ENCODE data around the gene DKC1.

DNA sequence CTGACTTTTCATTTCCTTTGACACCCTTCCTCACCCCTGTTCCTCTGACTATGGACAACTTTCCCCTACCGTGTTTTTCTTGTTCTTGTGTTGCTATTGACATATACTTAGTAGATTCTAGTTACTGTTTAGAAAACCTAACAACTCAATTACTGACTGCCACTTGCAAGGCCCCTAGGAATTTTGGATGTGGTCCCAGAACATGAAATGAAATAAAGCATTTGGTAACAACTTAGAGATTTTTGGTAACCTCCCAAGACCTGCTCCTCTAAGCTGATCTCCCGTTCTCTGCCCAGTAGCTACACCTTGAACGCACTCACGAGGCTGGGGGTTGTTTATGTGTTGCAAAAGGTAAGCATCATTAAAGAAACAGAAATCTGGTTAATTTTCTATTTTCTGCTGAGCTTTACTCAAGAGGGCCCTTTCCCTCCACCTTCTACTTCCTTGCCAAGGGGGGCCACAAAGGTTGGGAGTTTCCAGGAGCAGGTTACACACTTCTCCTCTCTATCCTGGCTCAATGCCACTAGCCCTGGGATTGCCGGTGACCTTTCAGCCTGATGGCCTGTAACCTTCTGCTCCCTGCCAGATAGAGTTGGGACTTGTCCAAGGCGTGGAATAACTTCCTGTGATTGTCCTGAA, 32.3 kb upstream of the DKC1 start:
- TF ChIP-seq, protein P1, sequence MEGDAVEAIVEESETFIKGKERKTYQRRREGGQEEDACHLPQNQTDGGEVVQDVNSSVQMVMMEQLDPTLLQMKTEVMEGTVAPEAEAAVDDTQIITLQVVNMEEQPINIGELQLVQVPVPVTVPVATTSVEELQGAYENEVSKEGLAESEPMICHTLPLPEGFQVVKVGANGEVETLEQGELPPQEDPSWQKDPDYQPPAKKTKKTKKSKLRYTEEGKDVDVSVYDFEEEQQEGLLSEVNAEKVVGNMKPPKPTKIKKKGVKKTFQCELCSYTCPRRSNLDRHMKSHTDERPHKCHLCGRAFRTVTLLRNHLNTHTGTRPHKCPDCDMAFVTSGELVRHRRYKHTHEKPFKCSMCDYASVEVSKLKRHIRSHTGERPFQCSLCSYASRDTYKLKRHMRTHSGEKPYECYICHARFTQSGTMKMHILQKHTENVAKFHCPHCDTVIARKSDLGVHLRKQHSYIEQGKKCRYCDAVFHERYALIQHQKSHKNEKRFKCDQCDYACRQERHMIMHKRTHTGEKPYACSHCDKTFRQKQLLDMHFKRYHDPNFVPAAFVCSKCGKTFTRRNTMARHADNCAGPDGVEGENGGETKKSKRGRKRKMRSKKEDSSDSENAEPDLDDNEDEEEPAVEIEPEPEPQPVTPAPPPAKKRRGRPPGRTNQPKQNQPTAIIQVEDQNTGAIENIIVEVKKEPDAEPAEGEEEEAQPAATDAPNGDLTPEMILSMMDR (conservative IDR thresholded peaks at IDR 0.05; ENCODE audit: low read depth in 2 of 2) = no peak
- TF ChIP-seq EZH2 (IDR thresholded peaks at IDR 0.05; ENCODE audit: low read depth, unreplicated experiment) (no peak), ZNF114 (CRISPR knock-in tag; IDR thresholded peaks at IDR 0.05) (no peak), CREB1 (CRISPR knock-in tag; IDR thresholded peaks at IDR 0.05; ENCODE audit: low read depth) (no peak), POLR2AphosphoS5 (IDR thresholded peaks at IDR 0.05; ENCODE audit: low read depth) (no peak), ZNF331 (CRISPR knock-in tag; IDR thresholded peaks at IDR 0.05; ENCODE audit: low read depth) (no peak), EZH2phosphoT487 (IDR thresholded peaks at IDR 0.05; ENCODE audit: unreplicated experiment) (no peak), JUNB (IDR thresholded peaks at IDR 0.05; ENCODE audit: unreplicated experiment) (no peak)
- TF ChIP-seq, protein P2, sequence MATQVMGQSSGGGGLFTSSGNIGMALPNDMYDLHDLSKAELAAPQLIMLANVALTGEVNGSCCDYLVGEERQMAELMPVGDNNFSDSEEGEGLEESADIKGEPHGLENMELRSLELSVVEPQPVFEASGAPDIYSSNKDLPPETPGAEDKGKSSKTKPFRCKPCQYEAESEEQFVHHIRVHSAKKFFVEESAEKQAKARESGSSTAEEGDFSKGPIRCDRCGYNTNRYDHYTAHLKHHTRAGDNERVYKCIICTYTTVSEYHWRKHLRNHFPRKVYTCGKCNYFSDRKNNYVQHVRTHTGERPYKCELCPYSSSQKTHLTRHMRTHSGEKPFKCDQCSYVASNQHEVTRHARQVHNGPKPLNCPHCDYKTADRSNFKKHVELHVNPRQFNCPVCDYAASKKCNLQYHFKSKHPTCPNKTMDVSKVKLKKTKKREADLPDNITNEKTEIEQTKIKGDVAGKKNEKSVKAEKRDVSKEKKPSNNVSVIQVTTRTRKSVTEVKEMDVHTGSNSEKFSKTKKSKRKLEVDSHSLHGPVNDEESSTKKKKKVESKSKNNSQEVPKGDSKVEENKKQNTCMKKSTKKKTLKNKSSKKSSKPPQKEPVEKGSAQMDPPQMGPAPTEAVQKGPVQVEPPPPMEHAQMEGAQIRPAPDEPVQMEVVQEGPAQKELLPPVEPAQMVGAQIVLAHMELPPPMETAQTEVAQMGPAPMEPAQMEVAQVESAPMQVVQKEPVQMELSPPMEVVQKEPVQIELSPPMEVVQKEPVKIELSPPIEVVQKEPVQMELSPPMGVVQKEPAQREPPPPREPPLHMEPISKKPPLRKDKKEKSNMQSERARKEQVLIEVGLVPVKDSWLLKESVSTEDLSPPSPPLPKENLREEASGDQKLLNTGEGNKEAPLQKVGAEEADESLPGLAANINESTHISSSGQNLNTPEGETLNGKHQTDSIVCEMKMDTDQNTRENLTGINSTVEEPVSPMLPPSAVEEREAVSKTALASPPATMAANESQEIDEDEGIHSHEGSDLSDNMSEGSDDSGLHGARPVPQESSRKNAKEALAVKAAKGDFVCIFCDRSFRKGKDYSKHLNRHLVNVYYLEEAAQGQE (IDR thresholded peaks at IDR 0.05; ENCODE audit: unreplicated experiment) = no peak
- TF ChIP-seq, protein P3, sequence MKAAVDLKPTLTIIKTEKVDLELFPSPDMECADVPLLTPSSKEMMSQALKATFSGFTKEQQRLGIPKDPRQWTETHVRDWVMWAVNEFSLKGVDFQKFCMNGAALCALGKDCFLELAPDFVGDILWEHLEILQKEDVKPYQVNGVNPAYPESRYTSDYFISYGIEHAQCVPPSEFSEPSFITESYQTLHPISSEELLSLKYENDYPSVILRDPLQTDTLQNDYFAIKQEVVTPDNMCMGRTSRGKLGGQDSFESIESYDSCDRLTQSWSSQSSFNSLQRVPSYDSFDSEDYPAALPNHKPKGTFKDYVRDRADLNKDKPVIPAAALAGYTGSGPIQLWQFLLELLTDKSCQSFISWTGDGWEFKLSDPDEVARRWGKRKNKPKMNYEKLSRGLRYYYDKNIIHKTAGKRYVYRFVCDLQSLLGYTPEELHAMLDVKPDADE (IDR thresholded peaks at IDR 0.05) = no peak
- TF ChIP-seq, protein P4, sequence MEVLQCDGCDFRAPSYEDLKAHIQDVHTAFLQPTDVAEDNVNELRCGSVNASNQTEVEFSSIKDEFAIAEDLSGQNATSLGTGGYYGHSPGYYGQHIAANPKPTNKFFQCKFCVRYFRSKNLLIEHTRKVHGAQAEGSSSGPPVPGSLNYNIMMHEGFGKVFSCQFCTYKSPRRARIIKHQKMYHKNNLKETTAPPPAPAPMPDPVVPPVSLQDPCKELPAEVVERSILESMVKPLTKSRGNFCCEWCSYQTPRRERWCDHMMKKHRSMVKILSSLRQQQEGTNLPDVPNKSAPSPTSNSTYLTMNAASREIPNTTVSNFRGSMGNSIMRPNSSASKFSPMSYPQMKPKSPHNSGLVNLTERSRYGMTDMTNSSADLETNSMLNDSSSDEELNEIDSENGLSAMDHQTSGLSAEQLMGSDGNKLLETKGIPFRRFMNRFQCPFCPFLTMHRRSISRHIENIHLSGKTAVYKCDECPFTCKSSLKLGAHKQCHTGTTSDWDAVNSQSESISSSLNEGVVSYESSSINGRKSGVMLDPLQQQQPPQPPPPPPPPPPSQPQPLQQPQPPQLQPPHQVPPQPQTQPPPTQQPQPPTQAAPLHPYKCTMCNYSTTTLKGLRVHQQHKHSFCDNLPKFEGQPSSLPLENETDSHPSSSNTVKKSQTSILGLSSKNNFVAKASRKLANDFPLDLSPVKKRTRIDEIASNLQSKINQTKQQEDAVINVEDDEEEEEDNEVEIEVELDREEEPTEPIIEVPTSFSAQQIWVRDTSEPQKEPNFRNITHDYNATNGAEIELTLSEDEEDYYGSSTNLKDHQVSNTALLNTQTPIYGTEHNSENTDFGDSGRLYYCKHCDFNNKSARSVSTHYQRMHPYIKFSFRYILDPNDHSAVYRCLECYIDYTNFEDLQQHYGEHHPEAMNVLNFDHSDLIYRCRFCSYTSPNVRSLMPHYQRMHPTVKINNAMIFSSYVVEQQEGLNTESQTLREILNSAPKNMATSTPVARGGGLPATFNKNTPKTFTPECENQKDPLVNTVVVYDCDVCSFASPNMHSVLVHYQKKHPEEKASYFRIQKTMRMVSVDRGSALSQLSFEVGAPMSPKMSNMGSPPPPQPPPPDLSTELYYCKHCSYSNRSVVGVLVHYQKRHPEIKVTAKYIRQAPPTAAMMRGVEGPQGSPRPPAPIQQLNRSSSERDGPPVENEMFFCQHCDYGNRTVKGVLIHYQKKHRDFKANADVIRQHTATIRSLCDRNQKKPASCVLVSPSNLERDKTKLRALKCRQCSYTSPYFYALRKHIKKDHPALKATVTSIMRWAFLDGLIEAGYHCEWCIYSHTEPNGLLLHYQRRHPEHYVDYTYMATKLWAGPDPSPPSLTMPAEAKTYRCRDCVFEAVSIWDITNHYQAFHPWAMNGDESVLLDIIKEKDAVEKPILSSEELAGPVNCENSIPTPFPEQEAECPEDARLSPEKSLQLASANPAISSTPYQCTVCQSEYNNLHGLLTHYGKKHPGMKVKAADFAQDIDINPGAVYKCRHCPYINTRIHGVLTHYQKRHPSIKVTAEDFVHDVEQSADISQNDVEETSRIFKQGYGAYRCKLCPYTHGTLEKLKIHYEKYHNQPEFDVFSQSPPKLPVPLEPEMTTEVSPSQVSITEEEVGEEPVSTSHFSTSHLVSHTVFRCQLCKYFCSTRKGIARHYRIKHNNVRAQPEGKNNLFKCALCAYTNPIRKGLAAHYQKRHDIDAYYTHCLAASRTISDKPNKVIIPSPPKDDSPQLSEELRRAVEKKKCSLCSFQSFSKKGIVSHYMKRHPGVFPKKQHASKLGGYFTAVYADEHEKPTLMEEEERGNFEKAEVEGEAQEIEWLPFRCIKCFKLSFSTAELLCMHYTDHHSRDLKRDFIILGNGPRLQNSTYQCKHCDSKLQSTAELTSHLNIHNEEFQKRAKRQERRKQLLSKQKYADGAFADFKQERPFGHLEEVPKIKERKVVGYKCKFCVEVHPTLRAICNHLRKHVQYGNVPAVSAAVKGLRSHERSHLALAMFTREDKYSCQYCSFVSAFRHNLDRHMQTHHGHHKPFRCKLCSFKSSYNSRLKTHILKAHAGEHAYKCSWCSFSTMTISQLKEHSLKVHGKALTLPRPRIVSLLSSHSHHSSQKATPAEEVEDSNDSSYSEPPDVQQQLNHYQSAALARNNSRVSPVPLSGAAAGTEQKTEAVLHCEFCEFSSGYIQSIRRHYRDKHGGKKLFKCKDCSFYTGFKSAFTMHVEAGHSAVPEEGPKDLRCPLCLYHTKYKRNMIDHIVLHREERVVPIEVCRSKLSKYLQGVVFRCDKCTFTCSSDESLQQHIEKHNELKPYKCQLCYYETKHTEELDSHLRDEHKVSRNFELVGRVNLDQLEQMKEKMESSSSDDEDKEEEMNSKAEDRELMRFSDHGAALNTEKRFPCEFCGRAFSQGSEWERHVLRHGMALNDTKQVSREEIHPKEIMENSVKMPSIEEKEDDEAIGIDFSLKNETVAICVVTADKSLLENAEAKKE (CRISPR knock-in tag; IDR thresholded peaks at IDR 0.05) = no peak

All from GM23338 (cell line).